Vagina (tissue), 2 donors: ENCODE results near the gene TBX10.

Experiments used
- POLR2A ChIP-seq, 2 donors: fragments of 450-650 bp; IDR thresholded peaks; one replicate each; pipeline ENCODE4 v1.6.1; 2017; ENCODE audit warnings: antibody characterized with exemption in 2 of 2, mild to moderate bottlenecking in 2 of 2, moderate library complexity in 2 of 2
- POLR2AphosphoS5 ChIP-seq, 2 donors: sonication (generic); formaldehyde crosslinking; IDR thresholded peaks; one replicate each; pipeline ENCODE4 v1.9.0; 2017; ENCODE audit warnings: antibody characterized with exemption in 2 of 2, mild to moderate bottlenecking in 2 of 2, low read depth in 1 of 2; ENCODE audit not compliant: insufficient read depth in 1 of 2
- TF ChIP-seq, protein P1 (sequence below), 3 experiments: fragments of 450-650 bp in 2 of 3; fragments of 200-600 bp in 1 of 3; sonication (generic) in 1 of 3; IDR thresholded peaks; one replicate each; pipeline ENCODE4 v1.5.1; 2017 to 2019; ENCODE audit warnings: antibody characterized with exemption in 3 of 3, mild to moderate bottlenecking in 2 of 3, moderate library complexity in 2 of 3

DNA sequence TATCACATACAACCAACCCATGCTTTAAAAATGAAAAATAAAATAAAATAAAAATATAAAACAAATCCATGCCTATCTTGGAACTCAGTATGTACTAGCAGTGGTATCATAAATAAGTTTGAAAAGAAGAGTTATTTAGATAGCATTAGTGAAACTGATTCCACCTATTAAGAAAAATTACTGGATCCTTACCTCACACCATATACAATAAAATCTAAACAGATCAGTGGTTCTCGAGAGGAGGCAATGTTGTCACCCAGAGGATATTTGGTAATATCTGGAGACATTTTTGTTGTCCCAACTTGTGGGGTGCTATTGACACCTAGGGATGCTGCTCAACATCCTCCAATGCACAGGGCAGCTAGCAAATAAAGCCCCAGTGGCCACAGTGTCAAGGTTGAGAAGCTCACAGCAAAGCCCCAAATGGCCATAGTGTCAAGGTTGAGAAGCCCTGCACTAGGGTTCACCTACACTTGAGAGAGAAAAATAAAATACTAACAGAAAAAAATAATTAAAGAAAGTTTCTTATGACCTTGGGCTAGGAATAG lies 42.7 kb downstream of the TBX10 start:
- TF ChIP-seq, protein P1, sequence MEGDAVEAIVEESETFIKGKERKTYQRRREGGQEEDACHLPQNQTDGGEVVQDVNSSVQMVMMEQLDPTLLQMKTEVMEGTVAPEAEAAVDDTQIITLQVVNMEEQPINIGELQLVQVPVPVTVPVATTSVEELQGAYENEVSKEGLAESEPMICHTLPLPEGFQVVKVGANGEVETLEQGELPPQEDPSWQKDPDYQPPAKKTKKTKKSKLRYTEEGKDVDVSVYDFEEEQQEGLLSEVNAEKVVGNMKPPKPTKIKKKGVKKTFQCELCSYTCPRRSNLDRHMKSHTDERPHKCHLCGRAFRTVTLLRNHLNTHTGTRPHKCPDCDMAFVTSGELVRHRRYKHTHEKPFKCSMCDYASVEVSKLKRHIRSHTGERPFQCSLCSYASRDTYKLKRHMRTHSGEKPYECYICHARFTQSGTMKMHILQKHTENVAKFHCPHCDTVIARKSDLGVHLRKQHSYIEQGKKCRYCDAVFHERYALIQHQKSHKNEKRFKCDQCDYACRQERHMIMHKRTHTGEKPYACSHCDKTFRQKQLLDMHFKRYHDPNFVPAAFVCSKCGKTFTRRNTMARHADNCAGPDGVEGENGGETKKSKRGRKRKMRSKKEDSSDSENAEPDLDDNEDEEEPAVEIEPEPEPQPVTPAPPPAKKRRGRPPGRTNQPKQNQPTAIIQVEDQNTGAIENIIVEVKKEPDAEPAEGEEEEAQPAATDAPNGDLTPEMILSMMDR (IDR thresholded peaks at IDR 0.05), result no peak
- no peak for TF ChIP-seq POLR2A (IDR thresholded peaks at IDR 0.05)
- no peak for TF ChIP-seq POLR2AphosphoS5 (IDR thresholded peaks at IDR 0.05; ENCODE audit: insufficient read depth in 1 of 2, low read depth in 1 of 2)
